Calu3 (cell line): ENCODE measurements around the gene CEP41. TPM values are rescaled to one million over a fixed set of nuclear protein-coding genes. Genes with fewer than 3 reads are reported as not detected.

Experiments
- BruUV-seq: library from RNA; stranded (reverse); fragments of 400-500 nt; replicated peaks from 2 replicates; lab custom pipeline; 2021; lab: Mats Ljungman, UMichigan
- CTCF ChIA-PET: fragments of 300-600 bp; sonication (Branson Sonifier 250); formaldehyde crosslinking; loops from one replicate; lab custom pipeline; 2022; ENCODE audit warnings: antibody characterized with exemption; lab: Charles Lee
- DNase-seq: peaks from one replicate; pipeline ENCODE4 v3.0.0; 2022
- H3K27ac Mint-ChIP-seq: one replicate; pipeline ENCODE4 v1.8.0; 2022; ENCODE audit warnings: mixed read lengths; ENCODE audit not compliant: unreplicated experiment
- H3K27me3 Mint-ChIP-seq: one replicate; pipeline ENCODE4 v1.8.0; 2022; ENCODE audit warnings: mixed read lengths; ENCODE audit not compliant: unreplicated experiment
- H3K36me3 Mint-ChIP-seq: one replicate; pipeline ENCODE4 v1.8.0; 2022; ENCODE audit warnings: mild to moderate bottlenecking, moderate library complexity, mixed read lengths; ENCODE audit not compliant: insufficient read depth, unreplicated experiment
- H3K4me1 Mint-ChIP-seq: one replicate; pipeline ENCODE4 v1.8.0; 2022; ENCODE audit warnings: mild to moderate bottlenecking, low read depth, mixed read lengths; ENCODE audit not compliant: unreplicated experiment
- H3K4me3 Mint-ChIP-seq: one replicate; pipeline ENCODE4 v1.8.0; 2022; ENCODE audit warnings: mild to moderate bottlenecking, low read depth, moderate library complexity, mixed read lengths; ENCODE audit not compliant: unreplicated experiment
- H3K9me3 Mint-ChIP-seq: one replicate; pipeline ENCODE4 v1.8.0; 2022; ENCODE audit warnings: low read depth, mixed read lengths; ENCODE audit not compliant: unreplicated experiment
- CTCF ChIP-seq: fragments of 200-600 bp; IDR thresholded peaks from one replicate; pipeline ENCODE4 v1.8.0; 2022; ENCODE audit warnings: antibody characterized with exemption; ENCODE audit not compliant: unreplicated experiment
- intact Hi-C: fragments of 100-400 bp; cut with micrococcal nuclease; formaldehyde crosslinking; loops from one replicate; pipeline ENCODE4 v1.10.0; 2022; ENCODE audit not compliant: unreplicated experiment
- total RNA-seq: library from RNA; stranded (reverse); gene quantifications from 2 replicates; pipeline ENCODE4 v1.2.3, GENCODE V29; 2022

Gene CEP41
- total RNA-seq, 1 experiment from 2014 or later, result 21.6 TPM

DNA sequence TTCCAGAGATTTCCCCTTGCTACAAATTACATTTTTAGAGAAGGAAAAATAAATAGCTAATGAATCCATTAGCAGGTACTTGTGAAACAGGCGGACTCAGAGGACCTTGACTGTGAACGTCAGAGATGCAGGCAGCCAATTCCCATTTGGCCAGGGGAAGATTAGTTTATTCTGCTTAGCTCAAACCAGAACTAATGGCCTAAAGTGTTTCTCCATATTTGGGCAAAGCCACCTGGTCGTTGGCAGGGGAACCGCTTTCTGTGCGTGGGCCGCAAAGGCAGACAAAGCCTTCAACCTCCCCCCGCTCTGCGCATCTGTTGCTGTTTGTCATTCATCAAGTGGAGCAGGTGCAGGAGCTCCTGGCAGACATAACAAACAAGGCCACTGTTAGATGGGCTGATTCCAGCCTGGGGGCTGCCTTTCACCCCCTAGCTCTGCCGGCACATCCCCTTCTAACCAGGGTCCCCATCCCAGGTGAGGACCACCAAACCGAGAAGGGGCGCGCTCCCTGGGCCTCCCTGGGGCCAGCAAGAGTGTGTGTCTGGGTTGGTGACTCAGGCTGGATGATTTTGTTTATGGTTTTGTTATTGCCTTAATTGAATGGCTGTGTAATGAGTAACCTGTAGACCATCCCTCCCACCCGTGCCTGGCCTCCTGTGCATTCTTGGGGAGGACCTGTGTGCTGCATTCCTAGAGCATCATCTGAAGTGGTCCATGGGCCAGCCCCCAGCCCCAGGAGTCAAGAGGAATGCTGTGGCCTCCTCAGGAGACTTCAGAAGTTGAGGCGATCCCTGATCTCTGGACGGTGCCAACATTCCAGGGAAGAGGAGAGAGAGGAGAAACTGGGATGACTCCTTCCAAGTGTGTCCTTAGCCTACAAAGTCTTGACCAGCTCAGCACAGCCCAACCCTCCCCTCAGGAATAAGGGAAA is 75.0 kb downstream of the CEP41 start:
- CTCF ChIA-PET, result no interaction called here
- intact Hi-C loops, result no loop called here
- BruUV-seq, result no TSS peak
- no peak for DNase-seq
- no peak overlapping the region for H3K4me3 Mint-ChIP-seq
- no peaks in the 10 kb centered on the region for H3K9me3 Mint-ChIP-seq
- TF ChIP-seq CTCF, result no peak
- H3K27me3 Mint-ChIP-seq, result no peaks in the 10 kb centered on the region
- H3K27ac Mint-ChIP-seq, result no peak overlapping the region
- H3K36me3 Mint-ChIP-seq, result no peaks in the 10 kb centered on the region
- H3K4me1 Mint-ChIP-seq, result peaks cover 16% of the 10 kb centered on the region

- CTCF ChIA-PET, result no interaction called here
Measured at GRCh38 chr7:130365088-130365487, 75.7 kb downstream of the CEP41 start.

DNA sequence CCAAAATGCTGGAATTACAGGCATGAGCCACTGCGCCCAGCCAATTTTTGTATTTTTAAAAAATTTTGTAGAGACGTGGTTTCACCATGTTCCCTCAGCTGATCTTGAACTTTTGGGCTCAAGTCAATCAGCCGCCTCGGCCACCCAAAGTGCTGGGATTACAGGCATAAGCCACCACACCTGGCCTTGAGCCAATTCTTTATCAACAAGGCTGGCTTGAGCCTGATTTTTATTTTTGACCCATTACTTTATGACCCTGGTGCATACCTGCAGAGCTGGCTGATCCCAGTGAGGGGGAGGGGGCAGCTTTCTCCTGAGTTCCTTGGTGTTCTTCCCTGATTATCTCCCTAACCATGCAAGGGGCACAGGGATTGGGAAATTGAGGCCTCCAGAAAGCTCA is 76.4 kb downstream of the CEP41 start:
- Mint-ChIP-seq H3K4me3 (no peak overlapping the region), H3K27ac (no peak overlapping the region), H3K27me3 (no peaks in the 10 kb centered on the region), H3K36me3 (no peaks in the 10 kb centered on the region), H3K9me3 (peaks cover 6% of the 10 kb centered on the region), H3K4me1 (peaks cover 16% of the 10 kb centered on the region)
- intact Hi-C loops, result no loop called here
- DNase-seq, result no peak
- no peak for TF ChIP-seq CTCF
- no TSS peak for BruUV-seq
- CTCF ChIA-PET, result no interaction called here

More at GRCh38 chr7:130365088-130365487, 75.7 kb downstream of the CEP41 start:
- no peak overlapping the region for H3K27ac Mint-ChIP-seq
- no peak for TF ChIP-seq CTCF
- intact Hi-C loops, result no loop called here
- peaks cover 16% of the 10 kb centered on the region for H3K4me1 Mint-ChIP-seq
- H3K27me3 Mint-ChIP-seq, result no peaks in the 10 kb centered on the region
- H3K36me3 Mint-ChIP-seq, result no peaks in the 10 kb centered on the region
- H3K9me3 Mint-ChIP-seq, result peaks cover 3% of the 10 kb centered on the region
- H3K4me3 Mint-ChIP-seq, result no peak overlapping the region
- no TSS peak for BruUV-seq
- DNase-seq, result no peak

DNA sequence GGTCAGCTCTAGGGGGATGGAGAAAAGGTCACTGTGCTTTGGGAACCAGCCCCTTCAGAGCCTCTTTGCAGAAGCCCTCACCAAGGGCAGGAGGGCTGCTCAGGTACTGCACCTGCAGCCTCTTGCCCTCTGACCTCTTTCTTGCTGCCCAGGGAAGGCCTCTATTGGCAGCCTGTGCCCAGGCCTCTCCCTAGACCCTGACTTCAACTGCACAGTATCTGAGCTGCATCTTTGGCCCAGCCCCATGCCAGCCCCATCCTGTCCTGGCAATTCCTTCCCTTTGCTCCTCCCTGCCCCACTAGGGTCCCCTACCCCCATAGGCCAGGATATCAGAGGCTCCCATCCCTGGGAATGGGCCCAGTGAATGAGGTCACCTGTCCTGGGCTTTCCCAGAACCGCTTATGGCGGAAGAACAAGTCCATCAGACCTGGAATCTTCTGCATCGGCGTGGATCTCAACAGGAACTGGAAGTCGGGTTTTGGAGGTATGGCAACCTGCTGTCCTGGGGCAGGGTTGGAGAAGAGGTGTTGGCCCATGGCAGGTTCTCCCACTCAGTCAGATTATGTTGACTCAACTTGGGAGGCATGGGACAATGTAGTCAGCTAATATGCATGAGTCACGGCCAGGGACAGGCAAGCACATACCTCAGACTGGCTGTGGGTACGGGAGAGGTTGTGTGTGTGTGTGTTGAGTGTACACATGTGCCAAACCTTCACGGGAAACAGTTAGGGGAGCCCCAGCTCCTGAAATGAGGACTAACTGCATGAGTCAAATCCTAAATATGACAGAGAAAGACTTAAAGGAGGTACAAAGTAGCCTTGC is 77.6 kb downstream of the CEP41 start:
- intact Hi-C loops, result no loop called here
- Mint-ChIP-seq H3K27ac (peak overlapping the region; percentile 15), H3K36me3 (no peaks in the 10 kb centered on the region), H3K9me3 (peaks cover 7% of the 10 kb centered on the region), H3K27me3 (no peaks in the 10 kb centered on the region), H3K4me1 (peaks cover 16% of the 10 kb centered on the region), H3K4me3 (no peak overlapping the region)
- DNase-seq, result peak; percentile 71
- no peak for TF ChIP-seq CTCF
- CTCF ChIA-PET, result interaction anchor here (0.6 kb wide), 1 partner anchor 187 kb away, joined by 3 read pairs; no protein-coding TSS in a partner anchor
- no TSS peak for BruUV-seq
